ENCODE results near the gene TEAD3.

GRCh38 chr6:35522660-35523658 is 26.1 kb upstream of the TEAD3 start:
- TF ChIP-seq CTCF (IDR thresholded peaks at IDR 0.05) (peak; percentile 88 to 100 (median 95)), POLR2A (IDR thresholded peaks at IDR 0.05) (no peak)
